OCI-LY3 (cell line): ENCODE results near the gene EIF2B1.

Experiments used
- H2AFZ ChIP-seq: fragments of 200-600, 300-600 bp; shearing (Covaris generic); 2 replicates; pipeline ENCODE4 v1.6.0; 2014; ENCODE audit warnings: antibody characterized with exemption, low read depth, low read length
- H3K27ac ChIP-seq: fragments of 200-600, 300-600 bp; sonication (generic); 2 replicates; pipeline ENCODE4 v1.5.1; 2014; ENCODE audit warnings: mild to moderate bottlenecking, low read length, moderate library complexity, mixed read lengths
- H3K27me3 ChIP-seq: fragments of 200-600, 300-600 bp; sonication (generic); 2 replicates; pipeline ENCODE4 v1.6.1; 2014; ENCODE audit warnings: low read depth, low read length, mixed read lengths
- H3K36me3 ChIP-seq: fragments of 200-600, 300-600 bp; sonication (generic); replicated peaks from 2 replicates; pipeline ENCODE3; 2014; ENCODE audit warnings: low read depth, low read length, mixed read lengths
- H3K4me1 ChIP-seq: fragments of 300-600, 200-600 bp; sonication (generic); 2 replicates; pipeline ENCODE4 v1.6.1; 2014; ENCODE audit warnings: low read length, mixed read lengths
- H3K4me2 ChIP-seq: fragments of 200-600, 300-600 bp; sonication (generic); 2 replicates; pipeline ENCODE4 v1.6.1; 2014; ENCODE audit warnings: low read length, mixed read lengths
- H3K4me3 ChIP-seq: fragments of 300-600, 200-600 bp; sonication (generic); 2 replicates; pipeline ENCODE4 v1.5.1; 2014; ENCODE audit warnings: antibody characterized with exemption, mild to moderate bottlenecking, low read length, moderate library complexity
- H3K79me2 ChIP-seq: fragments of 300-600, 200-600 bp; shearing (Covaris generic); 2 replicates; pipeline ENCODE4 v1.6.1; 2014; ENCODE audit warnings: mild to moderate bottlenecking, low read length, mixed read lengths
- H3K9ac ChIP-seq: fragments of 300-600, 200-600 bp; shearing (Covaris generic); 2 replicates; pipeline ENCODE4 v1.6.0; 2014; ENCODE audit warnings: mild to moderate bottlenecking, low read length, moderate library complexity
- H3K9me3 ChIP-seq: fragments of 200-600, 300-600 bp; shearing (Covaris generic); 2 replicates; pipeline ENCODE4 v1.6.1; 2014; ENCODE audit warnings: low read length, mixed read lengths; ENCODE audit not compliant: insufficient read depth
- H4K20me1 ChIP-seq: fragments of 200-600, 300-600 bp; sonication (generic); 2 replicates; pipeline ENCODE4 v1.6.1; 2016; ENCODE audit warnings: low read length, mixed read lengths; ENCODE audit not compliant: insufficient read depth
- EZH2phosphoT487 ChIP-seq: fragments of 200-600 bp; shearing (Covaris generic); IDR thresholded peaks from 2 replicates; pipeline ENCODE4 v1.6.1; 2018; ENCODE audit warnings: antibody characterized with exemption, mixed run types, low read depth
- TF ChIP-seq, protein P1 (sequence below): fragments of 200-600, 300-600 bp; sonication (generic); IDR thresholded peaks from 2 replicates; pipeline ENCODE4 v1.5.1; 2014; ENCODE audit warnings: antibody characterized with exemption, low read length, low read depth

The EIF2B1 gene

DNA sequence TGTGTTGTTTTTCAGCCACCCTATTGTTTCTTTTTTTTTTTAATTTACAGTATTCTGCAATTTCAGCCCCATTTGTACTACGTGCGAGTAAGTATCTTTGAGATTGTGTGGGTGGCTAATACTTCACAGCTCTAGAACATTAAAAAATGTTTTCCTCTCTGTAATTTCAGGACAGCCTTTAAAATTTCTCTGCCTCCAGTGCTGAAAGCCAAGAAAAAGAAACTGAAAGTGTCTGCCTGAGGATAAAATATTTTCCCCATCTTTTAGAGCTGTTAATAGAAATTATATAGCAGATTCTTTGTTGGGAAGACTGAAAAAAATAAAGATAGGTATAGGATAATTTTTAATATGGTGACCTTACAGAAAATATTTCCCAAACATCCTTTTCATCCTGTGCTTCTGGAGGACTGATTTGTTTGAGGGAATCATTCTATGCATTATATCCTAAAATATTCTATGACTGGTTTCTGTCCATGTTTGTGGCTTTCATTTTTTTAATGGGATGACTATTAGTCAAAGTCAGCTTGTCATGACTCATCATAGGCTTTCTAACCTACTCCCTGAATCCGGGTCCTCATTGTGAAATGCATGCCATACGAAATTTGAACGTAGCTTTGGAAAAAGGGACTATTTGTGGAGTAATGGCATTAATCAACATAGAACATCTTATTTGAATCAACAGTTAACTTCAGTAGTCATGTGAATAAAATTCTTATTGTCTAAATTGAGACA lies 26.7 kb upstream of the EIF2B1 start:
- Histone ChIP-seq H3K79me2 (no peaks in the 10 kb centered on the region), H3K27ac (no peak overlapping the region), H3K4me2 (no peak overlapping the region), H2AFZ (no peak overlapping the region), H3K27me3 (no peaks in the 10 kb centered on the region), H3K4me1 (peaks cover 22% of the 10 kb centered on the region), H3K36me3 (peaks cover 21% of the 10 kb centered on the region), H3K9me3 (no peaks in the 10 kb centered on the region), H4K20me1 (no peaks in the 10 kb centered on the region), H3K9ac (no peak overlapping the region), H3K4me3 (no peak overlapping the region)
- TF ChIP-seq, protein P1, sequence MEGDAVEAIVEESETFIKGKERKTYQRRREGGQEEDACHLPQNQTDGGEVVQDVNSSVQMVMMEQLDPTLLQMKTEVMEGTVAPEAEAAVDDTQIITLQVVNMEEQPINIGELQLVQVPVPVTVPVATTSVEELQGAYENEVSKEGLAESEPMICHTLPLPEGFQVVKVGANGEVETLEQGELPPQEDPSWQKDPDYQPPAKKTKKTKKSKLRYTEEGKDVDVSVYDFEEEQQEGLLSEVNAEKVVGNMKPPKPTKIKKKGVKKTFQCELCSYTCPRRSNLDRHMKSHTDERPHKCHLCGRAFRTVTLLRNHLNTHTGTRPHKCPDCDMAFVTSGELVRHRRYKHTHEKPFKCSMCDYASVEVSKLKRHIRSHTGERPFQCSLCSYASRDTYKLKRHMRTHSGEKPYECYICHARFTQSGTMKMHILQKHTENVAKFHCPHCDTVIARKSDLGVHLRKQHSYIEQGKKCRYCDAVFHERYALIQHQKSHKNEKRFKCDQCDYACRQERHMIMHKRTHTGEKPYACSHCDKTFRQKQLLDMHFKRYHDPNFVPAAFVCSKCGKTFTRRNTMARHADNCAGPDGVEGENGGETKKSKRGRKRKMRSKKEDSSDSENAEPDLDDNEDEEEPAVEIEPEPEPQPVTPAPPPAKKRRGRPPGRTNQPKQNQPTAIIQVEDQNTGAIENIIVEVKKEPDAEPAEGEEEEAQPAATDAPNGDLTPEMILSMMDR: no peak
- TF ChIP-seq EZH2phosphoT487: no peak

DNA sequence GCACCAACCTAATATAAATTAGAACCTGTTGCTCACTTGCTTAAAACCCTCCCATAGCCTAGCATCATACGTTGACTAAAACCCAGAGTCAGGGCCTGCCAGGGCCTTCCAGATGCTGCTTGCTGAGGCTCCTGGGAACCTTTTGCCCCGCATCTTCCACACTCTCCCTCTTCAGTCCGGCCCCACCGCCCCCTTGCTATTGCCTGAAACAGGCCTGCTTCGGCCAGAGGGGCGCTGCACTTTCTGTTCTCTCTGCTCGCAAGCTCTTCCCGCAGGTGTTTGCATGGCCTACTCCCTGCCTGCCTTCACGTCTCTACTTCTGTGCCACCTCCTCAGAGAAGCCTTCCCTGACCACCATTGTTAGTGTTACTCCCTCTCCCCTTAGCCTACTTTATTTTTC lies 23.7 kb upstream of the EIF2B1 start:
- H2AFZ ChIP-seq: no peak overlapping the region
- no peak overlapping the region for H3K9ac ChIP-seq
- no peak overlapping the region for H3K27ac ChIP-seq
- H3K36me3 ChIP-seq: peaks cover 25% of the 10 kb centered on the region
- no peaks in the 10 kb centered on the region for H3K79me2 ChIP-seq
- H3K27me3 ChIP-seq: no peaks in the 10 kb centered on the region
- no peaks in the 10 kb centered on the region for H3K9me3 ChIP-seq
- H3K4me2 ChIP-seq: no peak overlapping the region
- TF ChIP-seq EZH2phosphoT487: no peak
- TF ChIP-seq, protein P1: 0 out of 2 replicates have a peak, but pooled peaks have one; percentile 20
- no peak overlapping the region for H3K4me3 ChIP-seq
- H3K4me1 ChIP-seq: peaks cover 31% of the 10 kb centered on the region
- no peaks in the 10 kb centered on the region for H4K20me1 ChIP-seq

DNA sequence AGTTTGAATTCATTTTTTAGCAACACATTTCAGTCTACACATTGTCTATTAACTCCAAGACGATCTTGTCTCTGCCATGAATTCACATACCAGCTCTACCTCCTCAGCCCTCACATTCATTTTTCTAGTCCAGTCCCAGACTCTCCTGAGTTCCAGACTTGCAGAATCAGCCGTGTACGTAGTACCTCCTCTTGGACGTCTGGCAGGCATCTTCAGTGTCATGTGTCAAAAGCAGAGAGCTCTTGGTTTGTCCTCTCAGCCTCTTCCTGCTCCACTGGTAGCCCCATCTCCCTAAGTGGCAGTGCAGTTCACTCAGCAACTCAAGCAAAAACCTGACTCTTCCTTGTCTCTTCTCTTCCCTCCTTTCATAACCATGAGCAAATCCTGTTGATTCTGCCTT lies 22.9 kb upstream of the EIF2B1 start:
- Histone ChIP-seq H3K4me3 (no peak overlapping the region), H3K4me2 (no peak overlapping the region), H3K27me3 (no peaks in the 10 kb centered on the region), H2AFZ (no peak overlapping the region), H3K4me1 (peaks cover 31% of the 10 kb centered on the region), H3K9ac (no peak overlapping the region), H3K79me2 (no peaks in the 10 kb centered on the region), H3K9me3 (no peaks in the 10 kb centered on the region), H3K27ac (no peak overlapping the region), H4K20me1 (no peaks in the 10 kb centered on the region), H3K36me3 (peaks cover 30% of the 10 kb centered on the region)
- TF ChIP-seq EZH2phosphoT487: no peak
- TF ChIP-seq, protein P1: no peak

DNA sequence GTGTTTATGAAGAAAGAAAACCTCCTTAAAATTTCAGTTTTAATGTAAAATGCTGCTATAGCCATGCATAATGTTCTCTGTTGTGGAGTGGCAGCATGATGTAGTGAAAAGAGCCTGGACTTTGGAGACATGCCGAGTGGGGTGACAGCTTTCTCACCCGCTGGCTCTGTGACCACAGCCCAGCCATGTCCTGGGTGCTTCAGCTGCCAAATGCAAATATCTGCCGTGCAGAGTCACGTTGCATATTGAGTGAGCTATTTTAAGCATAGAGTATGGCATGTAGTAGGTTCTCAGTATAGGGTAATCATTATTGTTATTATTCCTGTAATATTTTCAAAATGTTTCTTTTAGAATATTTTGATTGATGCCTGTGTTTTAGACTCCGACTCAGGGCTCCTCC lies 21.9 kb upstream of the EIF2B1 start:
- no peak overlapping the region for H3K9ac ChIP-seq
- H3K27me3 ChIP-seq: no peaks in the 10 kb centered on the region
- no peaks in the 10 kb centered on the region for H3K9me3 ChIP-seq
- peak overlapping the region; percentile 55 for H3K4me2 ChIP-seq
- peaks cover 32% of the 10 kb centered on the region for H3K36me3 ChIP-seq
- H4K20me1 ChIP-seq: no peaks in the 10 kb centered on the region
- peak overlapping the region; percentile 42; the same call in 1 of the 2 replicates for H3K27ac ChIP-seq
- no peaks in the 10 kb centered on the region for H3K79me2 ChIP-seq
- TF ChIP-seq, protein P1: no peak
- no peak for TF ChIP-seq EZH2phosphoT487
- peaks cover 31% of the 10 kb centered on the region for H3K4me1 ChIP-seq
- no peak overlapping the region for H2AFZ ChIP-seq
- 0 out of 2 replicates have a peak overlapping the region, but pooled peaks have one; percentile 9 for H3K4me3 ChIP-seq
